Sigmoid colon (tissue), 7 donors: Measurements from ENCODE around the gene CCDC170. TPM values are rescaled to one million over a fixed set of nuclear protein-coding genes. Genes with fewer than 3 reads are reported as not detected.

Experiments used
- DNase-seq: peaks from one replicate; pipeline ENCODE4 v3.0.0-alpha.2; 2019
- H3K27ac ChIP-seq, 4 donors: fragments of 200-600 bp; sonication (generic); one replicate each; pipeline ENCODE4 v1.5.1; 2016 to 2019; ENCODE audit warnings: mild to moderate bottlenecking in 1 of 4
- H3K27me3 ChIP-seq, 3 donors: fragments of 200-600 bp; sonication (generic); one replicate each; pipeline ENCODE4 v1.5.1; 2019; ENCODE audit warnings: mild to moderate bottlenecking in 1 of 3
- H3K36me3 ChIP-seq, 4 donors: fragments of 200-600 bp; sonication (generic); one replicate each; pipeline ENCODE4 v1.5.1; 2016 to 2019
- H3K4me1 ChIP-seq, 4 donors: fragments of 200-600 bp; sonication (generic); one replicate each; pipeline ENCODE4 v1.5.1; 2017 to 2019
- H3K4me3 ChIP-seq, 4 donors: fragments of 200-600 bp; sonication (generic); one replicate each; pipeline ENCODE4 v1.5.1; 2017 to 2019; ENCODE audit warnings: mild to moderate bottlenecking in 2 of 4, moderate library complexity in 1 of 4
- H3K9me3 ChIP-seq, 4 donors: fragments of 200-600 bp in 3 of 4; sonication (generic) in 3 of 4; one replicate each; pipeline versions ENCODE4 v1.5.1 to v1.6.1; 2013 to 2019
- EP300 ChIP-seq, 4 donors: sonication (generic); formaldehyde crosslinking; IDR thresholded peaks; one replicate each; pipeline ENCODE4 v1.6.1; 2017; ENCODE audit warnings: antibody characterized with exemption in 4 of 4
- POLR2A ChIP-seq, 2 donors: fragments of 450-650 bp; IDR thresholded peaks; one replicate each; pipeline ENCODE4 v1.6.1; 2016; ENCODE audit warnings: antibody characterized with exemption in 2 of 2, mild to moderate bottlenecking in 2 of 2, moderate library complexity in 2 of 2
- POLR2AphosphoS5 ChIP-seq, 4 donors: sonication (generic); formaldehyde crosslinking; IDR thresholded peaks; one replicate each; pipeline ENCODE4 v1.6.1; 2017; ENCODE audit warnings: antibody characterized with exemption in 4 of 4
- WGBS, 2 donors: extraction: QIAGEN DNeasy Blood & Tissue Kit; methylation state at CpG; one replicate each; pipeline ENCODE4 v1.1.7; 2013; 5-methylcytosine and 5-hydroxymethylcytosine counted together
- intact Hi-C: fragments of 100-400 bp; cut with DNase I; formaldehyde crosslinking; loops from one replicate; pipeline ENCODE4 v1.15.1; 2023
- polyA plus RNA-seq, 3 donors: library from polyadenylated mRNA; stranded (reverse); fragments of 200-250 nt; gene quantifications; one replicate each; pipeline ENCODE4 v1.2.3, GENCODE V29; 2013
- total RNA-seq, 4 donors: library from RNA; depleted of rRNA; stranded (reverse); fragments of >200 nt; gene quantifications; one replicate each; pipeline ENCODE4 v1.1.0, GENCODE V29; 2016
- TF ChIP-seq, protein P1 (sequence below), 4 experiments: fragments of 450-650 bp in 3 of 4; fragments of 200-600 bp in 1 of 4; IDR thresholded peaks; one replicate each; pipeline ENCODE4 v1.5.1; 2016 to 2019; ENCODE audit warnings: antibody characterized with exemption in 4 of 4, mild to moderate bottlenecking in 3 of 4, moderate library complexity in 2 of 4
- donor health status: healthy with polysubstance abuse.
- donor health status: Bipolar disorder and iron deficiency.
- donor health status: healthy.

The CCDC170 gene
- total and polyA plus RNA-seq, 7 donors: 0.33 to 2.5 (median 0.66) TPM

DNA sequence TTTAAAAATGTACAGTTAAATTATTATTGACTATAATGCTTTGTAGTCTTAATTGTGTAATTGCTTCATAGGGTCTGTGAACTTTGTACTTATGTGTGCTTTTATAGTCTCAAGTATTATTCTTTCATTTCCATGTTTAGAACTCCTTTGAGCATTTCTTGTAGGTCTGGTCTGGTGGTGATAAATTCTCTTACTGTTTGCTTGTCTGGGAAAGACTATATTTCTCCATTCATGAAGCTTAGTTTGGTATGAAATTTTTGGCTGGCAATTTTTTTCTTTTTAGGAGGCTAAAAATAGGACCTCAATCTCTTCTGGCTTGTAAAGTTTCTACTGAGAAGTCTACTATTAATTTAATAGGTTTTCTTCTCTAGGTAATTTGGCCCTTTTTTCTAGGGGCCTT is 67.4 kb downstream of the CCDC170 start:
- Histone ChIP-seq H3K36me3 (no peaks in the 10 kb centered on the region), H3K9me3 (peaks cover 0 to 10% (median 4%) of the 10 kb centered on the region in 4 donors), H3K27ac (no peak overlapping the region), H3K4me3 (no peak overlapping the region), H3K4me1 (no peaks in the 10 kb centered on the region), H3K27me3 (no peaks in the 10 kb centered on the region)
- no peak for DNase-seq
- intact Hi-C loops: no loop called here
- TF ChIP-seq, protein P1, sequence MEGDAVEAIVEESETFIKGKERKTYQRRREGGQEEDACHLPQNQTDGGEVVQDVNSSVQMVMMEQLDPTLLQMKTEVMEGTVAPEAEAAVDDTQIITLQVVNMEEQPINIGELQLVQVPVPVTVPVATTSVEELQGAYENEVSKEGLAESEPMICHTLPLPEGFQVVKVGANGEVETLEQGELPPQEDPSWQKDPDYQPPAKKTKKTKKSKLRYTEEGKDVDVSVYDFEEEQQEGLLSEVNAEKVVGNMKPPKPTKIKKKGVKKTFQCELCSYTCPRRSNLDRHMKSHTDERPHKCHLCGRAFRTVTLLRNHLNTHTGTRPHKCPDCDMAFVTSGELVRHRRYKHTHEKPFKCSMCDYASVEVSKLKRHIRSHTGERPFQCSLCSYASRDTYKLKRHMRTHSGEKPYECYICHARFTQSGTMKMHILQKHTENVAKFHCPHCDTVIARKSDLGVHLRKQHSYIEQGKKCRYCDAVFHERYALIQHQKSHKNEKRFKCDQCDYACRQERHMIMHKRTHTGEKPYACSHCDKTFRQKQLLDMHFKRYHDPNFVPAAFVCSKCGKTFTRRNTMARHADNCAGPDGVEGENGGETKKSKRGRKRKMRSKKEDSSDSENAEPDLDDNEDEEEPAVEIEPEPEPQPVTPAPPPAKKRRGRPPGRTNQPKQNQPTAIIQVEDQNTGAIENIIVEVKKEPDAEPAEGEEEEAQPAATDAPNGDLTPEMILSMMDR (IDR thresholded peaks at IDR 0.05): no peak
- no peak for TF ChIP-seq POLR2A (IDR thresholded peaks at IDR 0.05)
- no peak for TF ChIP-seq POLR2AphosphoS5 (IDR thresholded peaks at IDR 0.05)
- TF ChIP-seq EP300 (IDR thresholded peaks at IDR 0.05): no peak

DNA sequence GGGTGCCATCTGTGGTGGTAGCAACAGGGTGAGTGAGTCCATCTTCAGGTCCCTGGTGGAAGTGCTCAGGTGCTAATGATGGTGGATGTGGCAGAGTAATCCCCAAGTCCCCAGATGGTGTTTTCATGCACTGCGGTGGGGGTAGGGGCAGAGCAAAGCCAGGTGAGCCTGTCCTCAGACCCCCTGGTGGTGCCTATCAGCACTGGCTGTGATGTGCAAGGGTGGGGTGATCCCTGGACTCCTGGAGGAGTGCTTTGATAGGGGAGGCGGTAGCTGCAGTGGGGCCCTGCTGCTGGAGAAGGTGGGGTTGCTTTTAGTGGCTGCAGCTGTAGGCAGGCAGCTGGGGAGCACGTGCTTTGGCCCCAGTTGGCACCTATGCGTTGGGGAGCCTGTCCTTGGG is 70.8 kb downstream of the CCDC170 start:
- Histone ChIP-seq H3K9me3 (peaks cover 0 to 10% (median 4%) of the 10 kb centered on the region in 4 donors), H3K4me1 (no peaks in the 10 kb centered on the region), H3K27me3 (no peaks in the 10 kb centered on the region), H3K27ac (no peak overlapping the region), H3K36me3 (no peaks in the 10 kb centered on the region), H3K4me3 (no peak overlapping the region)
- no peak for TF ChIP-seq EP300 (IDR thresholded peaks at IDR 0.05)
- no peak for TF ChIP-seq POLR2A (IDR thresholded peaks at IDR 0.05)
- TF ChIP-seq, protein P1 (IDR thresholded peaks at IDR 0.05): no peak
- no peak for TF ChIP-seq POLR2AphosphoS5 (IDR thresholded peaks at IDR 0.05)
- no peak for DNase-seq
- intact Hi-C loops: no loop called here
- 65 to 69% methylated on average over 4 of the region's 4 CpGs for WGBS, 2 donors

DNA sequence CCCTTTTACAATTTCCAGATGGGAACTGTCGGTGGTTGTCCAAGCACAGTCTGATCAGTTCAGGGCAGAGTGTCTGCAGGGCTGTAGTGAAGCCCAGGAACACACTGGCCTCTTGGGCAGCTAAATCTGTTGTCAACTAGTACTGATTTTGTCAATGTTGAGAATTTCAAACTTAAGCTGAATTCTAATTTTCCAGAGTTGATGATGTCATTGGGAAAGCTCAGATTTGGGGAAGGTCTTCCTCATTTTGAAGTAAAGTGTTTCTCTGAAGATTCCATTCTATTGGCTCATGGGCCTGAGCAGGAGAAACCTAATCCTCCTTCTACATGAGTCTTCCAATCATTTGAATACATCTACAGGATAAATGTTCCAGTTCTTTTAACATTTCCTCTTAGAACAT is 72.1 kb downstream of the CCDC170 start:
- Histone ChIP-seq H3K4me1 (no peaks in the 10 kb centered on the region), H3K9me3 (peaks cover 0 to 10% (median 4%) of the 10 kb centered on the region in 4 donors), H3K36me3 (no peaks in the 10 kb centered on the region), H3K27me3 (no peaks in the 10 kb centered on the region), H3K27ac (no peak overlapping the region), H3K4me3 (no peak overlapping the region)
- intact Hi-C loops: no loop called here
- TF ChIP-seq EP300 (IDR thresholded peaks at IDR 0.05) (no peak), POLR2A (IDR thresholded peaks at IDR 0.05) (no peak), POLR2AphosphoS5 (IDR thresholded peaks at IDR 0.05) (no peak)
- TF ChIP-seq, protein P1 (IDR thresholded peaks at IDR 0.05): no peak
- DNase-seq: no peak
- WGBS, 2 donors: 71 to 82% methylated on average over 1 of the region's 1 CpG

DNA sequence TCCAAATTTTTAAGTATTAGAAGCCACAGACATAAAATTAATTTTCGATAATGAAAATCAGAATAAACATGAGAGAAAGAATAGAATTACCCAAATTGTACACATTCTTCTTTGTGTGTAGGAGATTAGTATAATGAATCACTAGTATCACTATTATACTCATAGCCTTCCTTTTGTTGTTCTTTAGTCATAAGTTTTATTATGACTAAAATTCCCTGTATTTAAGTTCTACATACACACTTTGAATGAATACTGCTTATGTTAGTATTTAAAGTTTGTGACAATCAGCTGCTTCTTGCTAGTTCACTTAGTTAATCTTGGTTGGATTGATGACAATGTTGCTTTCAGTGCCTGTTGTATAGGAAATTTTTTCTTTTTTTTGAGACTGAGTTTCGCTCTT is 72.7 kb downstream of the CCDC170 start:
- no peak overlapping the region for H3K4me3 ChIP-seq
- no peaks in the 10 kb centered on the region for H3K4me1 ChIP-seq
- peaks cover 0 to 7% (median 2%) of the 10 kb centered on the region in 4 donors for H3K9me3 ChIP-seq
- H3K27ac ChIP-seq: no peak overlapping the region
- TF ChIP-seq, protein P1 (IDR thresholded peaks at IDR 0.05): no peak
- TF ChIP-seq POLR2AphosphoS5 (IDR thresholded peaks at IDR 0.05): no peak
- no peak for TF ChIP-seq POLR2A (IDR thresholded peaks at IDR 0.05)
- no peaks in the 10 kb centered on the region for H3K27me3 ChIP-seq
- H3K36me3 ChIP-seq: no peaks in the 10 kb centered on the region
- no peak for DNase-seq
- intact Hi-C loops: no loop called here
- 42 to 43% methylated on average over 2 of the region's 2 CpGs for WGBS, 2 donors

DNA sequence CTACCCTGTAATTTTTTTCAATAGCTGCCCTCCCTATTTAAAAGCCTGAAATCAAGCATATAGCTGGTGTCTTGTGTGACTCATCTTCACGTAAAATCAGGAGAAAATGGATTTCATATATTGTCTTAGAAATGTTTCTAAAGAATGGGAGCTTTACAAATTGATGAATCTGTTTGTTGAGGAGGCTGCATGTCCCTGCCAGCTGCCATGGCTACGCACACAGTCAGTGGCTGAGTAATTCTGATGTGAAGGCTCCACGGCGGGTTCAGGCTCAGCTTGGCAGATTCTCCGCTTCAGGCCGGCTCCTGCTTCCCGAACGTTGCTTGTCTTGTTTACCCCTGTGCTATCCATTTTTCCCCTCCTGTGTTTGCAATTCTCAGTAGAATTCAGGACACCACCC is 82.8 kb downstream of the CCDC170 start:
- no peaks in the 10 kb centered on the region for H3K36me3 ChIP-seq
- no peak for TF ChIP-seq POLR2AphosphoS5 (IDR thresholded peaks at IDR 0.05)
- TF ChIP-seq POLR2A (IDR thresholded peaks at IDR 0.05): no peak
- TF ChIP-seq, protein P1 (IDR thresholded peaks at IDR 0.05): no peak
- no peak for TF ChIP-seq EP300 (IDR thresholded peaks at IDR 0.05)
- WGBS, 2 donors: 69 to 79% methylated on average over 8 of the region's 8 CpGs
- intact Hi-C loops: no loop called here
- H3K27me3 ChIP-seq: no peaks in the 10 kb centered on the region
- H3K9me3 ChIP-seq: no peaks in the 10 kb centered on the region
- H3K27ac ChIP-seq: no peak overlapping the region
- H3K4me3 ChIP-seq: no peak overlapping the region
- no peaks in the 10 kb centered on the region for H3K4me1 ChIP-seq
- DNase-seq: no peak
